Activated gamma-delta T cell (primary cell): ENCODE results near the gene DDX60.
"Not testable (repeated sequence)": the region's sequence is repeated elsewhere in the genome, so short reads cannot be mapped to it uniquely, and the experiment has no call there.

Experiments used
- DNase-seq: peaks from one replicate; lab custom pipeline; 2025; lab: John Stamatoyannopoulos, UW
- total RNA-seq, 2 donors: gene quantifications; one replicate each; lab custom pipeline; 2026; lab: John Stamatoyannopoulos, UW

Gene DDX60, protein sequence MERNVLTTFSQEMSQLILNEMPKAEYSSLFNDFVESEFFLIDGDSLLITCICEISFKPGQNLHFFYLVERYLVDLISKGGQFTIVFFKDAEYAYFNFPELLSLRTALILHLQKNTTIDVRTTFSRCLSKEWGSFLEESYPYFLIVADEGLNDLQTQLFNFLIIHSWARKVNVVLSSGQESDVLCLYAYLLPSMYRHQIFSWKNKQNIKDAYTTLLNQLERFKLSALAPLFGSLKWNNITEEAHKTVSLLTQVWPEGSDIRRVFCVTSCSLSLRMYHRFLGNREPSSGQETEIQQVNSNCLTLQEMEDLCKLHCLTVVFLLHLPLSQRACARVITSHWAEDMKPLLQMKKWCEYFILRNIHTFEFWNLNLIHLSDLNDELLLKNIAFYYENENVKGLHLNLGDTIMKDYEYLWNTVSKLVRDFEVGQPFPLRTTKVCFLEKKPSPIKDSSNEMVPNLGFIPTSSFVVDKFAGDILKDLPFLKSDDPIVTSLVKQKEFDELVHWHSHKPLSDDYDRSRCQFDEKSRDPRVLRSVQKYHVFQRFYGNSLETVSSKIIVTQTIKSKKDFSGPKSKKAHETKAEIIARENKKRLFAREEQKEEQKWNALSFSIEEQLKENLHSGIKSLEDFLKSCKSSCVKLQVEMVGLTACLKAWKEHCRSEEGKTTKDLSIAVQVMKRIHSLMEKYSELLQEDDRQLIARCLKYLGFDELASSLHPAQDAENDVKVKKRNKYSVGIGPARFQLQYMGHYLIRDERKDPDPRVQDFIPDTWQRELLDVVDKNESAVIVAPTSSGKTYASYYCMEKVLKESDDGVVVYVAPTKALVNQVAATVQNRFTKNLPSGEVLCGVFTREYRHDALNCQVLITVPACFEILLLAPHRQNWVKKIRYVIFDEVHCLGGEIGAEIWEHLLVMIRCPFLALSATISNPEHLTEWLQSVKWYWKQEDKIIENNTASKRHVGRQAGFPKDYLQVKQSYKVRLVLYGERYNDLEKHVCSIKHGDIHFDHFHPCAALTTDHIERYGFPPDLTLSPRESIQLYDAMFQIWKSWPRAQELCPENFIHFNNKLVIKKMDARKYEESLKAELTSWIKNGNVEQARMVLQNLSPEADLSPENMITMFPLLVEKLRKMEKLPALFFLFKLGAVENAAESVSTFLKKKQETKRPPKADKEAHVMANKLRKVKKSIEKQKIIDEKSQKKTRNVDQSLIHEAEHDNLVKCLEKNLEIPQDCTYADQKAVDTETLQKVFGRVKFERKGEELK (N-terminal part only)
- total RNA-seq, result 140 to 199 reads per million in 2 donors

DNA sequence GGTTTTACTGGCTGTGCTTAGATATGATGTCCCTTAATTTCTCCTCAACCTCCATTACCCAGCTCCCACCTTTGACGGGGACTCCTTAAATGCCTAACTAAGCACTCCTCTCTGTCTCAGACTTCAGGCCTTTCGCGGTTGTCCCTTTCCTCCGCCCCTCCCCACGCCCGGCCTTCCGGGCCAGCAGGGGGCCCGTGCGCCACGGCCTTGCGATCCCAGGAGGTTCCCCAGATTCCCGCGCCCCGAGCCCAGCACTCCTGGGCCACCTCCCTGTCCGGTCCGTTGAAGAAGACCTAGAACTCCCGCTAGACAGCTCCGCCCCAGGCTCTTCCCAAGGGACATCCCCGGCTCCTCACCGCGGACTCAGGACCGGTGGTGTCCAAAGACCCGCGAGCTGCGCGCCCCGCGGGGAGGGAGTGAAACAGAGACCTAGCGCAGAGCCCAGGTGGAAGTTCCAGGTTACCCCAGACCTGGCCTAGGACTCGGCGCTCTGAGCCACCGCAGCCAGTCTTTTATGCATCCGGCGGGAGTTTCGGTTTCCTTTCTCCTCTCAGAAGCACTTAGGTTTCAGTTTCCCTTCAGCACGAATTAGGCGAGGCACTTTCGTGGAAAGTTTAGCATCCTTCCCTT lies at the start of gene DDX60:
Gene DDX60 (minus strand): TSS at position 487 of the 630 bp plus-strand sequence. CDS start 7,493 bp downstream, outside the sequence.
- peak; percentile 49 for DNase-seq

DNA sequence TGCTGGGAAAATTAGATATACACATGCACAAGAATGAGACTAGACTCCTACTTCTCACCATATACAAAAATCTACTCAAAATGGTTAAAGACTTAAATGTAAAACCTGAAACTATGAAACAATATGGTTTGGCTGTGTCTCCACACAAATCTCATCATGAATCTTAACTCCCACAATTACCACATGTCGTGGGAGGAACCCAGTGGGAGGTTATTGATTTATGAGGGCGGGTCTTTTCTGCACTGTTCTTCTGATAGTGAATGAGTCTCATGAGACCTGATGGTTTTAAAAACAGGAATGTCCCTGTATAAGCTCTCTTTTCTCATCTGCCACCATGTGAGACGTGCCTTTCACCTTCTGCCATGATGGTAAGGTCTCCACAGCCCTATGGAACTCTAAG lies 48.5 kb upstream of the DDX60 start:
- no peak for DNase-seq

DNA sequence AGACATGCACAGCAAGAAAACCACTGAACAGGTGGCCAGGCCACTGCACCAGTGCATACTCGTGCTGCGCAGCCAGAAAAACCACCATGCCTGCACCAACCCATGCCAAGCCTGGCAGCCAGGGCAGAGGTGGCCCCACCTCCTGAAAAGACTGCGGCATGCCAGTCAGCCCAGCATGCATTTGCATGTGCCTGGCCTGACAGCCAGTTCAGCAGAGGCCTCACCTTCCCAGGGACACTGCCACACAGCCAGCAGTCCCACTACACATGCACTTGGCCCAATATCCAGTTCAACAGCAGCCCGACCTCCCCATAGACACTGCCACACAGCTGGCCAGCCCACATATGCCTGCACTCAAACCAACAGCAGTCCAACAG lies 43.5 kb upstream of the DDX60 start:
- DNase-seq, result no peak

DNA sequence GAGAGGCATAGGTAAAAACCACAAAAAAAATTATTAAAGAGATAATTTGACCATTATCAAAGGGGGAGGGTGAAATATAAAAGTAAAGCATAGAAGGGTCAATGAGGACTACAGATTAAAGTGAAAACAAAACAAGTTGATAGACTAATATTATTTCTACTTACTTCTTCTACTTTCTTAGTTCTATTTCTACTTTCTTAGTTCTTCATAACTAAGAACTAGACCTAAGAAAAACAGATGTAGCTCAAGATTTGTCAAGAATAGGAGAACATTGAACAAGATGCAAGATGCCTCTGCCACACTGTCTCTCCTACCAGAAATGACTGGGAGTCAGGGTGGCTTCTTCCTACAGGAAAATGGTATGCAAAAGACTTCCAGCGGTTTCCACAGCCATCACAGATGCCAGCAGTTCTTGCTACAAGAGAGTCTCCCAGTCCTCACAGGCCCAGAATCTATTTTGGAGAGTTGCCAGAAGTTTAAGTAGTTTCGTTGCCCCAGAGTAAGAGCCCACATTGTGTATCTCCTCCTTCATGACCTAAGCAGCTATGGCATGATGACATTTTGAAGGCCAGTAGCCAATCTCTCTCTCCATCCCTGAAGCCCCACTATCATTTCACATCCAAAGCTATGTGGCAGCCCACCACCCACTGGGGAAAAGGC lies 42.9 kb upstream of the DDX60 start:
- no peak for DNase-seq

DNA sequence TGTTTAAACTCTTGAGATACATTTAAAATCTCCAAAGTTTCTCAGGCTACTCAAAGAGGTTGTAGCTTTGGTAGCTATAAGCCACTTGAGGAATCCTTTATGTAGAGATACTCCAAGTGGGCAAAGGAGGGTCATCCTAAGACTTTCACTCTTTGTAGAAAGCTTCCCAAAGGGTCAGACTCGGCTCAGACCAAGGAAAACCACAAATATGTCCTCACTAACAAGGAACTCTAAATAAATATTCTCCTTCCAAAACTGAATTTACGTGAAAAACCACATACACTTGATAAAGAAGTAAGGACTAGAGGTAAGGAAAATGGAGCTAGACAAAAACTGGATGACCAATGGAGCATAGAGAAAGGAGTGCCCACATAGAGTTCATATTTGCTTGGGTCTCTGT lies 41.7 kb upstream of the DDX60 start:
- DNase-seq, result no peak

DNA sequence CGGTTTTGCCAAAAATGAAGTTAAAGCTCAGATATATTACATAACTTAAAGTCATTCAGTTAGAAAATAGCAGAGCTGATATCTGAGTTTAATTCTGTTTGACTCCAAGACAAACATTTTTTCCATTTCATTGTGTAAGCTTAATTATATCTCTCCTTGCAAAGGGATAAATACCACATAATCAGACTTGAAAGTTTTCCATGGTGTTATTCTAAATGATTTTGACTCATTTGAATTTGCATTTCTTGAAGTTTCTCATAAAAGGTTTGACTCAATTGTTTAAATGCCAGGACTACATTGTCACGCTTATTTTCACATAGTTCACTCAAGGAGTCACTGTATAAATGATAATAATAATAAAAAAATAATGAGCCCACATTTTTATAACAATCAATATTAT lies 39.4 kb upstream of the DDX60 start:
- no peak for DNase-seq

DNA sequence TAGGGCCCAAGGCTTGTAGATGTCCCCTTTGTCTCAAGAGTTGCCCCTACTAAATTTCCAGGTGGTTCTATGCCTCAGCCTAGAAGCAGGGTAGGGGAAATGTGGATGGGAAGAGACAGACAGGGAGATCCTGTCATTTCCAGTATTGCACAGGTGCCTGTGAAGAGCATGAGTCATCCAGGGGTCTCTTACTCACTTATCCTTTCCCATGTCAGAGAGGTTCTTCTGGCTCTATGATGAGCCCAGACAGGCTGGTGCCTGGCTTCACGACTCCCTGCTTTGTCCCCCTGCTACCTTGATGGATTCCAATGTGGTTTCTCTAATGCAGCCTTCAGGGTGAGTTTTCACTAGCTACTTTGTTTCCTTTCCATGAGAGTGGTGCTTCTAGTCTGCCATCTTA lies 35.2 kb upstream of the DDX60 start:
- DNase-seq, result no peak

DNA sequence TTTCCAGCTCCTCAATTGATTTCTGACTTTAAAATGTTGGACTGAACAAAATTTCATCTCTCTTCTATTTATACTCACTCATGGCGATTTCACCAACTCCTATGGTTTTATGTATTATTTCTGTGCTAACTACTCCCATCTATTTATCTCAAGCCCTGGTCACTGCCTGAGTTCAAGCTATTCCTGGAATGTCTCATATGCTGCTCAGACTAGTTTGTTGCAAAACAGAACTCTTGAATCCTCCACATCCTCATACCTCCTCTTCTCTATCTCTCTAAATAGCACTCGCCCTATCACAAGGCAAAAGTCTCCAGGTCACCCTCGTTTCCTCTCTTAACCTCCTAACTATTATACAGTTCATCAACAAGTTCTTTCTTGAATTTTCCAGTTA lies 19.0 kb upstream of the DDX60 start:
- no peak for DNase-seq

DNA sequence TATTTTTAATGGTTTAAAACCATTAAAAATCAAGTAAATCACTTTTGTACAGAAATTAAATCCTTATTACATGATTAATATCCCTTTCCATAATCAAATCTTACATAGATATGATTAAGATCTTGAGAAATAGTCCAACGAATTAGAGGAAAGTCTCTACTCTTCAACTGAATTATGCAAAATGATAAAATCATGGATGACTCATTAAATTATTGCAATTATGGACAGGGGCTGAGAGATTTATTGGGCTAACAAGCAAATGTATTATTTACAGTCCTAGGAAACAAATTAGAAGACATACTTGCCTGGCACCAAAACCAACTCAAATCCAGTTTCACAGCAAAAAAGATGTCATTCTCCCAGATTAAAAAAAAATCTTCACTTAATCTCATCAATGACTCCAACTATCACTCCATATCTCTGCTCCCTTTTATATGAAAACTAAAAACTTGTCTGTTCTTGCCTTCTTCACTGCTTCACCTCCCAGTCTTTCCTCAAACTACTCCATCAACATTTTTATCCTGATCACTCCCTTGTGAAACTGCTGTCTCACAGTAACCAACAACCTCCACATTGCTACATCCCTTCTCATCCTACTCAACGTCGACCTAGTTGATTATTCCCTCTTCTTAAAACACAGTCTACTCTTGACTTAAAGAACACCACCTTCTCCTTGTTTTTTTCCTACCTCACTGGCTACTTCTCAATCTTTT lies 18.4 kb upstream of the DDX60 start:
- no peak for DNase-seq

DNA sequence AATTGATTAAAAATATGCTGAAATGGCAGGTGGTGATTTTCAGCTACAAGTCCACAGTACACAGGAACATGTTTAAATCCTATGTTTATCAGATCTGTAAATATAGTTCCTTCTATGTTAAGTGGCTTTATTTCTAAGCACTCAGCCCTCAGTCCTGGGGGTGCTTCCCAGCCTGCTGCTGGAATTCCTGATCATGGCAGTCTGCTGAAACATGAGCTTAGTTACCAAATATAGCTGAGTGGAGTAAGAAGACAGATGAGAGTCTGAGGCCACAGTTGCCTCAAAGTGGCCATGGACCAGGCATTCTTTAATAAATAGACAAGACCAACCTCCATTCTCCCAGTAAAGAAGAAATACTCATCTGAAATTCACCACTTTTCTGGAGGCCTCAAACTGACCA lies 17.1 kb upstream of the DDX60 start:
- DNase-seq, result no peak

DNA sequence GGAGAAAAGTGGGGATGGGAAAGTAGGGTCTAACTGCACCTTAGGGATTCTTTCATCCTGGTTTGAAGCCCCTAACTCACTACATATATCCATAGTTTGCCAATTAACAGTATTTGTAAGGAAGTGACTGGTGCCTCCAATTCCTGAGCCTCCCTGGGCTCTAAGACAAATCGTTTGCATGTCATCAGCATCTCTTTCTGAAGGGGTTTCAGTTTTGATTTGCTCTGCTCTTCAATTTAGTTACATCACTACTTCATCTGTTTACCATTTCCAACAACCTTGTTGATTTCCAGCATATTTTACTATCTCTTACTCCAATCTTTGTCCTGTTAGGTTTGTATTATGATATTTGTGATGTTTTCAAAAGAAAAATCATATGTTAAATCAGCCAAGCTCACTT lies 15.5 kb upstream of the DDX60 start:
- DNase-seq, result no peak

DNA sequence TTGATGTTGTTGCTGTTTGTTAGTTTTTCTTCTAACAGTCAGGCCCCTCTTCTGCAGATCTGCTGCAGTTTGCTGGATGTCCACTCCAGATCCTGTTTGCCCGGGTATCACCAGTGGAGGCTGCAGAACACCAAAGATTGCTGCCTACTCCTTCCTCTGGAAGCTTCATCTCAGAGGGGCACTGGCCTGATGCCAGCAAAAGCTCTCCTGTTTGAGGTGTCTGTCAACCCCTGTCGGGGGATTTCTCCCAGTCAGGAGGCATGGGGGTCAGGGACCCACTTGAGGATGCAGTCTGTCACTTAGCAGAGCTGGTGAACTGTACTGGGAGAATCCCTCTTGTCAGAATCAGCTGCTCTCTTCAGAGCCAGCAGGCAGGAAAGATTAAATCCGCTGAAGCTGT lies 12.0 kb upstream of the DDX60 start:
- DNase-seq, result not testable (repeated sequence)

DNA sequence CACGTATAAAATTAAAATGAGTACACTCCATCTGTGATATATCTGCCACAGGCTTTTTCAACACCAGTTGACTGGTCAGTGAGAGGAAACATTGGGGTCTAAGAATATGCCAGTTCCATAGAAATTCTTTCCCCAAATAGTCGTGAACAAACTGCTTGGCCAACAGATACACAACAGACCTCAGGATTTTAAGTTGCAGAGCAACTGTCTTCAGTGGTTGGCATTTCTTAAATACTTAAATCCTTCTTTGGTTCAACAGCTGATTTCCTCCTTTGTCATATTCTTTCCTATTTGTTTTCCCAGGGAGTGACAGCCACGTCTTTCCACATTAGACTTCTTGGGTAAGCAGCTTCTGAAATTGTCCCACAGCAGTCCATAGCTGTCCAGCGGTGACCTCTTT lies 7.0 kb upstream of the DDX60 start:
- DNase-seq, result no peak

DNA sequence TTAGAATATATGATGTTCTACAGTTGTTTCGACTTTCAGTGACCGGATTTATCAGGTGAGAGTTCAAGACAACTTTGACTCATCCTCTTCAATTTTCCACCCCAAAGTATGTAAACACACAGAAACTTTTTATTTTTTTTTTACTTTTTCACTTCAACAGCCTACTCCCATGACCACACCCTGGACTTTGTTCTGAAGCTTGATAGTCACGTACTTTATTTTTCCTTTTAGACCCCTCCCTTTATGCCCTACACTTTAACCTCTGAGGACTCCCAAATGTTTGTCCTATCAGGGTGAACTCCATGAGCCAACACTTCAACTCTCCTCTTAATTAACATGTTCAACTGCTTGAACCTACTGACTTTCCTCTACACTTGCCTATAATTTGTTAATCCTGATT lies 2.5 kb upstream of the DDX60 start:
- DNase-seq, result no peak

DNA sequence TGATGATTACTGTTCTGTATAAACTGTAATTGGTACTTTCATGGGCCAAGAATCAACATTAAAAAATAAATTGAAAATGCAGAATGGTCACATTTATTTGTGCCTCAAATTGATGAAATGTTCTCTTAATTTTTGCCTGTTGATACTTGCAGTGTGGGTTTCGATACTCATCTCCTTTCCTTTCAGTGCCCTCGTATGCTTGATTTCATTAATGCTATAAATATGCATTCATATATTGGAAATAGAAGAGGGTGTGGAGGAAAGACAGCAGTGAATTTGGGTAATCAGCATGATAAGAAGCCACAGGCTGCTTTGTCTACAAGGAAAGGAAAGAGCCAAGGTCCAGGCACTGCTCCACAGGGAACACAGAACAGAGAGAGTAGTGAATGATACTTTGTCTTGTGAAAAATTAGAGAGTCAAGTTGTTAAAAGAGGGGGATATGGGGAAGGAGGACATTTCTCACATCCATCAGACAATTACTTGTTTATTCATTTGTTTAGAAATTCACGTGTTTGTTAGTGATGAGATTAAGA lies 1.0 kb upstream of the DDX60 start:
- DNase-seq, result no peak

DNA sequence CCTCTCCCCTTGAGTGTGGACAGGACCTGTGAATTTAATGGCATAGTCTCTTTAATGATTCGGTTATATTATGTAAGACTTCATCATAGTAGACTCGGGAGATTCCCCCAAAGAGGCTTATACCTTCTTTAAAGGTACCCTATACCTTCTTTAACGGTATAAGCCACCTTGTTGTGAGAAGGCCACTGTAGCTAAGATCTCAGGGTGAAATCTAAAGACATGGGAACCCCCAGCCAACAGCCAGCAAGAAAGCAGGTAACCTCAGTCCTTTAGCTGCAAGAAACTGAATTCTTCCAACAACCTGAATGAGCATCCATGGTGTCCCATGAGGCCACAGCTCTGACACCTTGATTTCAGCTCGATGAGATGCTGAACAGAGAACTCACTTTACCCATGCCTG lies 931 bp downstream of the DDX60 start:
- no peak for DNase-seq

DNA sequence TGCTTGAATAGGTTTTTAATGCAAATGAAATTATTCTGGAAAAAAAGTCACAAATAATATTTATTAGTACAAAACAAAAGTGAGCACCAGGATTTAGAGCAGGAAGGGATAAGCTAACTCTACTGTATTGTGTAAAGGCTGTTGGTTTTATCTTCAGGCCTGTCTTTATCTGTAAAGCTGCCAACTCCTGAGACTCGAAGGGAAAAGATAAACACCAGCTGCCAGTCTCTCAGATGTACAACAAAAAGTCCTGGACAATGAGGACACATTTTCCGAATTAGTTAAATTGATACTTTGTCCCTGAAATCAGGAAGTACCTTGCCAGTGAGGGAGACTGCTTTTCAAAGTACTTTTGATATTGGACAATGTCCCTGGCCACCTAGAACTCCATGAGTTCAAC lies 8.8 kb downstream of the DDX60 start:
- no peak for DNase-seq

DNA sequence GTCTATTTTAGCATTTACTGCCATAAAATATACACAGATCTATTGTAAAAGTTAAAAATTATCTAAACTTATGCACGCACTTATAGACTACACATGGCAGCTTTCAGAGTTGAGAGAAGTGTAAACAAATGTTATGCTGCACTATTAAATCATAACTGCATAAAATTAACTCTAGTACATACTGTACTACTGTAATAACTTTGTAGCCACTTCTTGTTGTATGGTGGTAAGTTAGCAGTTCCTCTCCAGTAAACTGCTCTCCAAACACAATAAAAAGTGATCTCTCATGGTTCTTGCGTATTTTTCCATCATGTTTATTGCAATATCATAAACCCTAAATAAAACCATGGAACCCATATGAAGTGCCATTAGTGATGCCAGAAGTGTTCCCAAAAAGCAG lies 9.6 kb downstream of the DDX60 start:
- DNase-seq, result no peak

DNA sequence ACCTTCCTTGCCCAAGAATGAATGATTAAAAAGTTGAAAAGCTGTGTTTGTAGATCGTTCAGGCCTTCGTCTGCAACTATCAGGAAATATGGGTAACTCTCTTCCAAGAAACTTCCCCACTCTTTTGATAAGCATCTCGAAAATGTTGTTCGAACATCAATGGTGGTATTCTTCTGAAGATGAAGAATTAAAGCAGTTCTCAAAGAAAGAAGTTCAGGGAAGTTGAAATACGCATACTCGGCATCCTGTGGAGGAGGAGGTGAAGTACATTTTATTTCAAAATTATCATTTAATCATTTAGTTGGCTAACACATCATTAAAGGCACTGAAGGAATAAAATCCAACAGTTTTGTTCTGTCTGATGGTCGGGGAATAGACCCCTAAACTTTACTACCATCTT lies 12.1 kb downstream of the DDX60 start:
- no peak for DNase-seq

DNA sequence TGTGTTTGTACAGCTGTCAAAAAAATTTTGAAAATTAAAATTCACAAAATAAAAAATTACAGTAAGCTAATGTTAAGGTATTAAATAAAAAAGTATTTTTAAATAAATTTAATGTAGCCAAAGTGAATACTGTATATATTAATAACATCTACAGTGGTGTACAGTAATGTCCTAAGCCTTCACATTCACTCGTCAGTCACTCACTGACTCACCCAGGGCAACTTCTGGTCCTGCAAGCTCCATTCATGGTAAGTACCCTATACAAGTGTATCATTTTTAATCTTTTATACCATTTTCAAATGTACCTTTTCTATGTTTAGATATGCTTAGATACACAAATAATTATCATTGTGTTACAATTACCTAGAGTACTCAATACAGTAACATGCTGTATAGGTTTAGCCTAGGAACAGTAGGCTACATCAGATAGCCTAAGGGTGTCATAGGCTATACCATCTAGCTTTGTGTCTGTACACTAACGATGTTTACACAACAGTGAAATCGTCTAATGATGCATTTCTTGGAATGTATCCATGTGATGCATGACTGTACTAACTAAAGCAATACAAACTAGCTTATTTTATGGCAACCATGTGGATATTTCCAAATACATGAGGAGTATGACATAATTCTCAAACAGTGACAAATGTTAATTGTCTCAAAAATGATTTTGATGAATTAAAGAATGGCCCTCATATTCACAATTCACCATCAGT lies 13.7 kb downstream of the DDX60 start:
- no peak for DNase-seq
